ENCODE data around the gene MICB.

Gene MICB

GRCh38 chr6:31513456-31514165 is 15.7 kb downstream of the MICB start:
- no peak for DNase-seq

DNA sequence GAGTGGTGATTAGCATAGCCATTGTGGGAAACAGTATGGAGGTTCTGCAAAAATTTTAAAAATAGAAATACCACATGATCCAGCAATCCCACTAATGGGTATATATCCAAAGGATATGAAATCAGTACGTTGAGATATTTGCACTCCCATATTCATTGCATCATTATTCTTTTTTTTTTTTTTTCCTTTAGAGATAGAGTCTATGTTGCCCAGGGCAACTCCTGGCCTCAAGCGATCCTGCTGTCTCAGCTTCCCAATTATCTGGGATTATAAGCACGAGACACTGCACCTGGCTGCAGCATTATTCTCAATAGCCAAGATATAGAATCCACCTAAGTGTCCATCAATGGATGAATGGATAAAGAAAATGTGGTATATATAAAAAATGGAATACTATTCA is 23.9 kb downstream of the MICB start:
- no peak for DNase-seq

GRCh38 chr6:31525553-31525931 is 27.6 kb downstream of the MICB start:
- DNase-seq, result no peak

GRCh38 chr6:31525932-31526591 is 28.1 kb downstream of the MICB start:
- DNase-seq, result no peak

DNA sequence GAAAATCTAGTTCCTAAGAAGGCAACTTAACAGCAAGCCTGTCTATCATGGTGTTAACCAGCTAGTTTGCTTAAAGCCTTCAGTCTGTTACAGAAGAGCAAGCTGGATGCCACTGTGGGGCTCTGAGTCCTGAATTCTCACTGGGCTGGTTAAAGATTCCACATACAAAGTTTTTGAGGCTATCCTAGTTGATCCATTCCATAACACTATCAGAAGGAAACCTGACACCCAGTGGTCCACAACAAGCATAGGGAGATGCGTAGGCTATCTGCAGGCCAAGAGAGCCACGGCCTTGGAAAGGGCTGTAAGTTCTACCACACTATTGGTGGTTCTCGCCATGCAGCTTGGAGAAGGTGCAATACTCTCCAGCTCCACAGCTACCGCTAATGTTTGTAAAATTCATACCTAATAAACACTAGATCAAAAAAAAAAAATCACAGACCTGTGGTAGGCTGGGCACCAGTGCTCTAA is 30.4 kb downstream of the MICB start:
- DNase-seq, result no peak

- no peak for DNase-seq
Measured at GRCh38 chr6:31528821-31529328, 30.9 kb downstream of the MICB start, which contains the start of gene MCCD1. Gene MCCD1, plus strand, starts transcription at chr6:31528962. Its CDS starts 53 bp downstream, at chr6:31529015.

GRCh38 chr6:31529329-31530150 is 31.6 kb downstream of the MICB start:
- no peak for DNase-seq

DNA sequence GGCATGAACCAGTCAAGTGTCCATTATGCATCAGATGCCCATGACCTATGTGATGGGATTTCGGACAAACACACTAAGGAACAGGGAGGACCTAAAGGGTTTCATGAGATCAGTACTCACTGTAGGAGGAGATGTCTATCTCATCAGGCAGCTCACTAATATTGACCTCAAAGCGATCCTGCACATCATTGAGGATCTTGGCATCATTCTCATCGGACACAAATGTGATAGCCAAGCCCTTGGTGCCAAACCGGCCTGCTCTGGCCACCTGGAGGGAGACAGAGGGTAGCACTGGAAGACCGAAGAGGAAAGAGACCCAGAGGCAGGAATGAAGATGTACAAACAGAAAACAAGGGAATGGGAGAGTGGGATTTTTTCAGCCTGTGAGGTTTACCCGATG is 32.7 kb downstream of the MICB start:
- DNase-seq, result no peak

DNA sequence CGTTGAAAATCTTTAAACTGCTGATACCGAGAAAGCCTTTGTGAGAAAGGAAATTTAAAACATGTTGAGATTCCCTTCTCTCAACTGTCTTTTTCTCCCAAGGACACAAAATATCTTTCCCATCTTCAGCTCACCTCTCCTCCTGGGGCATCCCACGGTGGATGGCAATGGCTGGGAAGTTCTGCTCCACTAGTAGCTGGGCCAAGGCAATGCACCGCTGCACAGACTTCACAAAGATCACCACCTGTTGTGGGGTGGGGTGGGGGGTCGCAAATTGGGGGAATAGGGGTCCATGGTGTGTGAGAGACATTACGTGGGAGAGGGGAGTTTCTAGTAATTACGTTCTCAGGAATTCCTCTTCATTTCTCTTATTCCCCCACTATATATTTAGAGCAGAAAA is 33.2 kb downstream of the MICB start:
- DNase-seq, result no peak

DNA sequence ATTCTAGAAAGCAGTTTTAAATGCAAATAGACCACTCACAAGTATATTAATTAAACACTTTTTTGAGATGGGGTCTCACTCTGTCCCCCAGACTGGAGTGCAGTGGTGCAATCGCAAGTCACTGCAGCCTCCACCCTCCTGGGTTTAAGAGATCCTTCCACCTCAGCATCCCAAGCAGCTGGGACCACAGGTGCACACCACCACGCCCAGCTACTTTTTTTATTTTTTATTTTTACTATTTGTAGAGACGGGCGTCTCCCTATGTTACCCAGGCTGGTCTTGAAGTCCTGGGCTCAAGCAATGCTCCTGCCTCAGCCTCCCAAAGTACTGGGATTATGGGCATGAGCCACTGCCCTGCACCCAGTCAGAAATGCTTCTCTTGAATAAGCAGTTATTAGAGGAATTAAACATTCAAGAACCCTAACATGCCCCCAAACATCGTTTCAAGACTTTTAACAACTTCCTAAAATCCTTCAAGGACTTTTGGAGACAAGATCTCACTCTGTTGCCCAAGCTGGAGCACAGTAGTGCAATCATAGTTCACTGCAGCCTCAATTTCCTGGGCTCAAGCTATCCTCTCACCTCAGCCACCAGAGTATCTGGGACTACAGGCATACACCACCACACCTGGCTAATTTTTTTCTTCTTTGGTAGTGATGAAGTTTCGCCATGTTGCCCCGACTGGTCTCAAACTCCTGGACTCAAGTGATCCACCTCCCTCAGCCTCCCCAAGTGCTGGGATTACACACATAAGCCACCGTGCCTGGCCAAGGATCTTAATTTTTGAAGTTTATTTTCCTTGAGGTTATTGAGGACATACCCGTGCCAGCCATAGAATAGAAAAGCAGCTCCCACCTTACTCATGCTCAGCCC is 34.1 kb downstream of the MICB start:
- DNase-seq, result no peak

- no peak for DNase-seq
Measured at GRCh38 chr6:31532644-31533454, 34.9 kb downstream of the MICB start.

DNA sequence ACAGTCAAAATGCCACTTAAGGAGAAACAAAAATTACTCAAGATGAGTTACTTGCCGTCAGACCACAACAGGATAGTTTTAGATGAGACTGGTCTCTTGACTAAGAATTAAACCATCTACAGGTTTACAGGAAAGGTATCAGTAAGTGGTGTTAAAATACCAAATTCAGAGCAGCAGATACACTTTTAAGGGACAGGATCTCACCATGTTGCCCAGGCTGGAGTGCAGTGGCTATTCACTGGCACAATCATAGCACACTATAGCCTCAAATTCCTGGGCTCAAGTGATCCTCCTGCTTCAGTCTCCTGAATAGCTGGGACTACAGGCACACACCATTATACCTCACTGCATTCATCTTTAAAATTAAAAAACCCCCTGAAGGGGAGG is 35.5 kb downstream of the MICB start:
- no peak for DNase-seq

DNA sequence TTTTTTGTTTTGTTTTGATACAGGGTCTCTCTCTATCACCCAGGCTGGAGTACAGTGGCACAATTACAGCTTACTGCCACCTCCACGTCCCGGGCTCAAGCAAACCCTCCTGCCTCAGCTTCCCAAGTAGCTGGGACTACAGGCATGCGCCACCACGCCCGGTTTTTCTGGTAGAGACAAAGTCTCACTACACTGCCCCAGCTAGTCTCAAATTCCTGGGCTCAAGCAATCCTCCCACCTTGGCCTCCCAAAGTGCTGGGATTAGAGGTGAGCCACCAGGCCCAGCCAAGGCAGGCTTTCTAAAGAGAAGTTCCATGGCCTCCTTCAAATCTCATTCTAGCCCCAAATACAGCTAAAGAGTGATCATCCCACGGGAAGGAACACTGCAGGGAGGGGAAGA is 36.1 kb downstream of the MICB start:
- DNase-seq, result no peak

DNA sequence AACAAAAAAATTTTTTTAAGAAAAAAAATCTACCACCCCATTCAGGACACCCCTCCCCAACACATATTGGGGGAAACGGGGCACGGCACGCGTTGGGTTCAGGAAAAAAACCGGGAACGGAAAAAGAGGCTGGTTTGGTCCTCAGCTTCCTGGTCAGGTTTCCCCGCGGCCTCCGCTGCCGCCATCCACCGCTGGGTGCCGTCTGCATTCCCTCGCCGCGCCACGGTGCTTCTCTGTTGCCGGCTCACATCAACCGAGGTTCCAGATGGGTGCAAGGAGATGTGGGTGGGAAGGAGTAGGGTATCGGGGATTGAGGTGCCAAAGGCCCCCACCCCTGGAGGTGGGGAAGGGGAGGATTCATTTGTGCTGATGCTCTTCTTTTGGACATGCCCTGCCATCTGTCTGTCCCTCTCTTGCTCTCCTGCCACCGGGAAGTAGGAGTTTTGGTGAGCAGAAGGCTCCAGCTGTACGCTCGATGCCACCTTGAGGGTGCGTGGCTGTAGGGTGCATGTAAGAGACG is 36.6 kb downstream of the MICB start:
- no peak for DNase-seq

DNA sequence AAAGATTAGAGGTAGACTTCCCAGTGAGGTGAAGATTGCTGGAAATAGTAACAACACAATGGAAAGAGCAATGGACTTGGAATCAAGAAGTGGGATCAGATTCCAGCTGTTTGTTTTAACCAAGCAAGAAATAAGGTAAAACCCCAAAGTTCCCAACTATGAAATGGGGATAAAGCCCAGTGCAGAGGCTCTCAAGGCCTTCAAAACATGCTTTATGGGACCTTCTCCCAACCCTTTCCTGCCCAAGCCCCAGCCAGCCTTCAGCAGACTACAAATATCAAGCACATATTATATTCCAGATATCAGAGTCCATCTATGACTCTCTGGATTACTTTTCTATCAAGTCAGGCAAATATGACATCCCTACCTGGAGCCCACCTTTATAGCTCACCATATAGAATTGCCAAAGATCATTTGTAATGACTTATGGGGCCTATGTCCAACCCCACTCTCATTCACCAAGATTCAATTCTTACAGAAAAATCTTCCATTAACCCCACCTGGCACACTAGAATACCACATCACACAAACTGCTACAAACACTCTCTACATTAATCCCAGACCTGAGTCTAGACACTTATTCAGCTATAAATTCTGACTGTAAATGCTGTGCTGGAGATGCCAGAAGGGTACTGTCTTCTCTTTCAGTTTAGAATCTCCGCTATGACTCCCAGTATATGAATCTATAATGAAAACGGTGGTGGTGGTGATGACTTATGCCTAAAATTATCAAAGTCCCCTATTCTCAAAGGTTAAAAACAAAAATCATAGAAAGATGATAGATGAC is 37.8 kb downstream of the MICB start:
- DNase-seq, result no peak

- DNase-seq, result no peak
Measured at GRCh38 chr6:31538805-31539400, 41.0 kb downstream of the MICB start.

DNA sequence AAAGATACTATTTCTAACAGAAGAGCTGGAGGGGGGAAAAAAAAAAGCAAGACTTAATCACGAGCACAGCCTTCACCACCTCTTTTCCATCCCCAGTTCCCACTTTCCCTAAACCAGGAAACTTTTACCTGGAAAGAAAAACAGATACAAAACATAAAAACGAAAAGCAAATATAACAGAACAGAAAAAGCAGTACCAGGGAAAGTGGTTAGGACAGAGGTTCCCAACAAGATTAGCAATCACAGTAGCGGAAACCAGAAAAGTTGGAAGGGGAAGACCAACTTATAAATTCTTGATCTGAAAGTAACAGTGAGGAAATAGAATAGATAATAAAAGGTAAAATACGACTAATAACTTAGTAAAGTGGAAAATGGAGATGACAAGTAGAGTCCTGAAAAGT is 42.7 kb downstream of the MICB start:
- DNase-seq, result no peak

DNA sequence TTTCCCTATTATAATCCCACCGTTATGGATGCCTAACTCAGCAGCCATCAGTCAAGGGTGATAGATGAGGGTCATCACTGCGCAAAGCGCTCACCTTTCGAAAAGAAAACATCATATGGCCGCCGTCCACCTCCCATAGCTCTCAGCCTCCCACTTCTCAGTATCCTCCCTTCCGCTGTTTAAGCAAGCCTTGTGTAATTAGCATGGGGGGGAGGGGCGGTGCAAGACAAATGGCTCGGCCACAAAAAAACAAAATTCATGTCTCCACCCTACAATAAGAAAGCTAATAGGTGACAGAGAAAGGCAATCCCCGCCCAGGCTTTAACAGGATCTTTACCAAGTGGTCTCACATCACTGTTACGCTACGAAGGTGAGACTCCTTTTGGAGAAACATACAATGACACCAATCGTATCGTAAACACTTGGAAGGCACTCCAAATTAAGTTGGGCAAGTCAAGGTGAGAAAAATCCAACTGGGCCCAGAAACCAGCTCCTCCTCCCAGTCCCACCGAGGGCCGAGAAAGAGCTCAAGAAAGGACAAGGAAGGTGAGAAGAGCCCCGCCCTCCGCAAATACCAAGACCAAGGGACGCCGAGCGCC is 43.2 kb downstream of the MICB start:
- peak; percentile 68 for DNase-seq

DNA sequence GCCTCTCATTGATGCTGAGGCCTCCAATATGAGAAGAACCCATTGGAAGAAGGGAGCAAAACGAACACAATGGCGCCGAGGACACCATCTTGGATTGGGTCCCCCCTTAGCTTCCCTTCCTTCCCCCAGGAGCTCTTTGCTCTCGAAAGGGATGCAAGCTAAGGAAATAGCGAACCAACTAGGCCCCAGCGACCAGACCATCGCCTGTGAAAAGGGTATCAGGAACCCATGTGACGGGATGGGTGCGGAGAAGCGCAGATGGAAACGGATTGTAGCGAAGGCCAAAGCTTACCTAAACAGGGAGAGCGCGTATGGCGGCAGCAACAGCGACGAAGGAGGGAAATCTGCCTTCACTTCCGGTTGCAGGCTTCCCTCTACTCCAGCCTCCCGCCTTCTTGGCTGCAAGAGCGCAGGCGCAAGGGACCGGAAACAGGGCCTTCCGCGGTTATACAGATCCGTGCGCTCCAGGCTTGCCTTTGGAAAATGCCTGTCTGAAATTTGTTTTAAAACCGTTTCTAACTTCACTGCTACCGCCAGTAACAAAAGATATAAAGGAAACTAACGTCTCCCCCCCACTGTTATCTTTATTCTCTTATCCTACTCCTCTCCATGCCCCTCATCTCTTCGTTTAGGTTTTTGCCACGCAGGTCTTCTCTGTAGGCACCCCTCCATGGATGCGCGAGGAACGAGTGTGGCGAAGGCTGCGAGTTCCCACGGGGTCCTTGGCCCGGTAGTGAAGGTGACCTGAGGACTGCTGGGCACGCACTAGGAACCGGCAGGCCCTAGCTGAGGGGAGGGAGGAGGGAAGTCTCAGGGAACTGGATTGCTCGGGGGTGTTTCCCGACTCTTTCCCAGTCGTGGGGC is 43.9 kb downstream of the MICB start, which contains the start of gene DDX39B:
Gene DDX39B (minus strand): TSS at position 346 of the 864 bp plus-strand sequence. CDS start 1,471 bp downstream, outside the sequence.
- DNase-seq, result peak; percentile 98

All from suppressor macrophage treated with lipopolysaccharide for 4 hours (primary cell).